Activated CD4-positive, alpha-beta T cell treated with anti-CD3 and anti-CD28 coated beads for 24 hours (primary cell): ENCODE measurements around the gene FUT1.
A peak's percentile ranks its signal among the peaks of the same experiment; 100 is the strongest.

ENCODE experiments used
- DNase-seq, 2 donors: peaks; one replicate each; pipeline ENCODE4 v3.0.0-alpha.2; 2020; ENCODE audit warnings: low read depth in 2 of 2

Gene FUT1

GRCh38 chr19:48741129-48741999 is 11.1 kb downstream of the FUT1 start:
- DNase-seq, result peak in 1 of 2 donors; percentile 30

DNA sequence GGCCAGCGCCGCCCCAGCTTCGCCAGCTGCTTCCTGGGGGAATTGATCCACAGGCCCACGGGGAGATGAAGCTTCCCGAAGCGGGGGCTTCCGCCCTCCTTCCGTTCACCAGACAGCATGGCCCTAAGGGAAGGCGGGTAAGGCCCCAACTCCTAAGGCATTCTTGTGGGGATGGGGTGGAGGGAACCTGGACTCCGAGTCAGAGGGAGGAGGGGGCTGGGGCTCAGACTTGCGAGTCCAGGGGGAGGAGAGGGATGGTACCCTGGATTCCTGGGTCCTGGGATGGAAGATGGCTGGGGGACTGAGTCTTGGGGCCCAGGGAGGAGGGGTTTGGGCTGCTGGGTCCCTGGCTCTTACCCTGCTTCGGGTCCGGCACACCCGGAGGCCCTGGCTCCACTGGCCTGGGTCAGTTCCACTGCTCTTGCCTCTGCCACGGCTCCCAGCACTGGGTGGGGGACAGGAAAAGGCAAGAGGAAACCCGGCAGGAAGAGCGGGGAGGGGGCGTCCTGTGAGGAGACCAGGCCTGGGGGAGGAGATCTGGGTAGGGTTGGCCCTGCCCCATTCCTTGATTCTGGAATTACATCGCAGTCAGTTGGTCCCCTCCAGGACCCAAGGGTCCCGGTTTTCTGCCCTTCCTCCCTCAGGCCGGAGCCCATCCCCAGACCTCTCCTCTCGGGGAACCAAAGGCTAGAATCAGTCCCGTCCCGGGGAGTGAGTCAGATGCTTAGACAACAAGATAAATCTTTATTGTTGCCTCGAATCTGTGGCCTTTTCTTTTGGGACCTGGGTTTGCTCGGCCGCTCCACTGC is 12.1 kb downstream of the FUT1 start, which contains the start of gene RASIP1:
Gene RASIP1, minus strand, starts transcription at position 447 of the 809 bp plus-strand sequence. Its CDS starts 328 bp downstream, at position 119.
- DNase-seq, result no peak

GRCh38 chr19:48739404-48740163 is 12.9 kb downstream of the FUT1 start:
- DNase-seq, result no peak

DNA sequence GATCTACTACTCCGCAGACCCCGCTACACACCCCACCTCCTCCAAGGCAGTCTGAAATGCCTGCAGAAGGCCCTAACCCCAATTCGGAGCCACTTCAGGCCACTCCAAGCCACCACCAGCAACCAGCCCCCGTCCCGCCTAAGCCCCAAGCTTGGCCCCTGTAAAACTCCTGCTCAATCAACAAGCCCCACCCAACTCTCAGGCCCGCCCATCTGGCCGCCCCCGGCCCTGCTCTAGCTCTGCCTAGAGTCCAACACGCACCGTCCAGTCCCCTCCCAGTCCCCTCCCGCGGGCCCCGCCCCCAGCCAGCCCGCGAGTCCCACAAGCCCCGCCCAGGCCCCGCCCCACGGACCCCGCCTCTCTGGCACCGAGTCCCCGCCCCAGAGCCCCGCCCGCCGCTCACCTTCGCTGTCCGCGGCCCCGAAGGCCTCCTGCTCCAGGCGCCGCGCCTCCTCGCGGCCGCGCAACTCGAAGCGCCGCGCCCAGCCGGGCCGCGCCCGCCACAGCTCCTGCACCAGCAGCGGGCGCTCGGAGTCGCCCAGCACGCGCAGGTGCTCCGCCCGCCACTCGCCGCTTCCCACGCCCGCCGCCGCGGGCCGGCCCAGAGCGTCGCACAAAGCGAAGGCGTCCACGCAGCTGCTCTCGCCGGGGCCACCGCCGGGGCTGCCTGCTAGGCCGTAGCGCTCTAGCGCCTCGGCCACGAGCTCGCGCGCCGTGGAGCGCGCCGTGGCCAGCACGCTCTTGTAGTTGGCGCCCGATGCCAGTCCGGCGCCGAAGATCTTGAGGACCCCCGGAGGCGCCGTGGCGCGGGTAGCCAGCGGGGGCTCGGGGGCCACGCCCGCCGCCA is 13.7 kb downstream of the FUT1 start:
- peak; percentile 90 to 96 for DNase-seq

GRCh38 chr19:48737360-48737998 is 15.0 kb downstream of the FUT1 start:
- DNase-seq, result no peak

DNA sequence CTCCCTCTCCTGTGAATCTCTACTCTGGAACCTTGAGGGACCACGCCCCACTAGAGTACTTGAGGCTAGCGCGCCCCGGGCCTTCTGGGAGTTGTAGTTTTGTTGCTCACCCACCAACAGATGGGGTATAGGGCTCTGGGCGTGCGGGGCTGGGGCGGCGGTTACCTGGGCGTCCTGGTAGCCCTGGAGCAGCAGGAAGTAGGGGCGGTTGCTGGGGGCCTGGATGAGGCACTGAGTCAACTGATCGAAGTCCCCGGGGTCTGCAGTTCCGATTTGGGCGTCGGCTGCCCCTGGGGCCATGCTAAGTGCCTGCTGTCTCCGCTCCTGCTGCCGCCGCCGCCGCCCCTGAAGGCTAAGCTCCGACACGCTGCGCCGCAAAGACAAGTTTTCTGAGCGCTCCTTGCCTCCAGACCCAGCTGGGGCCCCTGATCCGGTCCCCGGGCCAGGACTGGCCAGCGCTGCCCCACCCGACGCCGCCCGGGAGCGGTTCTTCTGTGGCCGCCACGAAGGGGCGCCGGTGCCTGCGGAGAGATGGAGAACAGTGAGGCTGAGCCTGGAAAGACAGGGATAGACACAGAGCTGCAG is 17.3 kb downstream of the FUT1 start:
- DNase-seq, result no peak

DNA sequence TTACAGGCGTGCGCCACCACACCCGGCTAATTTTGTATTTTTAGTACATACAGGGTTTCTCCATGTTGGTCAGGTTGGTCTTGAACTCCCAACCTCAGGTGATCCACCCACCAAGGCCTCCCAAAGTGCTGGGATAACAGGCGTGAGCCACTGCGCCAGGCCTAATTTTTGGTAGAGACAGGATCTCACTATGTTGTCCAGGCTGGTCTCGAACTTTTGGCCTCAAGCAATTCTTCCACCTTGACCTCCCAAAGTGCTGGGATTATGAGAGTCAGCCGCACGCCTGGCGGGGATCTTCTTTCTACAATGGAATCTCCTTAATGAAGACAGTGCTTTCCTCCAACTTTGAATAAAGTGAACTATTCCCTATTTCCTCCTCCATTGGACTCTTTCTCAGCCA is 17.8 kb downstream of the FUT1 start:
- DNase-seq, result no peak

DNA sequence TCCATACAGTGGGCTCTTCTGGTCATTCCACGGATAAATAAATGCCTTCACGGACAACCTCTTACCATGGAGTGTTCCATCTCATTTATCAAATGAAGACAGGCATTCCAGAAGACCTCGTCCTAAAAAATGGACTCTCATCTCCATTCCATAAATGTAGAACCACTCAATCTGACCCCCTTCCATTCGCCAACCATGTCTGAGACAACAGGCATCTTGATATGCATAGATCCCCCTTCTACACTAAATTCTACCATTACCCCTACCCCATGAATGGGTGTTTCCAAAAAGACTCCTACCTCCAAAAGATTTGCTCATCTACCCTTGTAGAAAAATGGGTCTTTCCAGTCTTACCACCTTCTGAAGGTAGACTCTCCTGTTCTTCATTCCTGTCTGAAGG is 21.0 kb downstream of the FUT1 start:
- DNase-seq, result no peak

- no peak for DNase-seq
These were observed 23.4 kb downstream of the FUT1 start for GRCh38 chr19:48728911-48729664.

DNA sequence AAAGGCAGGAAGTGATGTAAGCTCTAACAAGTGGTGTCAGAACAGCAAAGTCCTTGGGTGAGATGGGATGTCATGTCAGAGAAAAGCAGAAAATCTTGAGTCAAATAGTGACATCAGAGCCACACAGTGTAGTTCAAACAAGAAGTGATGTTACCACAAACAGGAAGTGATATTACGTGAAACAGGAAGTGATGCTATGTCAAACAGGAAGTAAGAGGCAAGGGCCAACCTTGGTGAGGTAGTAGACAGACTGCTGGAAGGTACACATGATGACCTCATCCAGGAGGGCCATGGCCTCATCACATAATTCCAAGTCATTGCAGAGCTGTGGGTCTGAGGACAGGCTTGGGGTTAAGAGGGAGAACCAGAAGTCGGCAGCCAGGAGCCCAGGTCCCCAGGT is 25.9 kb downstream of the FUT1 start:
- no peak for DNase-seq

DNA sequence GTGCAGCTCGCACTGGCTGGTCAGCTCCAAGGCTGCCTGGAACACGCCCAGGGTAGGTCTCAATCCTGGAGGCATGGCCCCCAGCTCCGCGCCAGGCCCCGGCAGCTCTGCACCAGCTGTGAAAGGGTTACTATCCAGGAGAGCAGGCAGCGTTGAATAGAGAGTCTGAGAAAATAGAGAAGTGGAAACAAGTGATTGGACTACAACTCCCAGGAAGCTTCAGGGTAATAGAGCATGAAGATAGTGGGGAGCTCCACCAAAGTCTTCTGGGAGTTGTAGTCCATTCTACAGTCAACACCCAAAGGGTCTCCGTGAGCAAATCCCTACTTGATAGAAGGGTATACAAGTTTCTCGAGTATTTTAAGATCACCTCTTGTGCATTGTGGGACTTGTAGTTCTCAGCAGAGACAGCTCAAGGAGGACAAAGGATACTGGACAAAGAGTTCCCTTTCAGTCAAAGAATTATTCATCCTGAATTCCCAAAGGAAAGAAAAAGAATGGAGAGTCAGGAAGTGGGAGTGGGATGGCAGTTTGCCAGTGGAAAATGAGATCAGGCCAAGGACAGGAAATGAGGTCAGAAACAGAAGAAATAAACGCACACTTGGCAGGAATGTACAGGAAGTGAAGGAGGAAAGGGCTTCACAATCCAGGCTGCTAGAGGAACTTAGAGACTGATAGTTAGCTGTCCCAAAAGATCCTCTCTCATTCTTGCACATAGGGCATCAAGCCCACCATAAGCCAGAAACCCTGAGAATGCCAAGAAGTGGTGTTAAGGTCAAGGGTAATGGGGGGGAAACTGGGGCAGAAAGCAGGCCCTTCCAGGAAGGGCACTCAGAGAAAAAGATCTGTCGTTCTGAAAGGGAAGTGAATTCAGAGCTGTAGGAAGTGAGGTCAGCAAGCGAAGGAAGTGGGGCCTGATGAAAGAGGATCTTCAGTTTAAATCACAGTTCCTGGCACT is 27.4 kb downstream of the FUT1 start:
- no peak for DNase-seq

DNA sequence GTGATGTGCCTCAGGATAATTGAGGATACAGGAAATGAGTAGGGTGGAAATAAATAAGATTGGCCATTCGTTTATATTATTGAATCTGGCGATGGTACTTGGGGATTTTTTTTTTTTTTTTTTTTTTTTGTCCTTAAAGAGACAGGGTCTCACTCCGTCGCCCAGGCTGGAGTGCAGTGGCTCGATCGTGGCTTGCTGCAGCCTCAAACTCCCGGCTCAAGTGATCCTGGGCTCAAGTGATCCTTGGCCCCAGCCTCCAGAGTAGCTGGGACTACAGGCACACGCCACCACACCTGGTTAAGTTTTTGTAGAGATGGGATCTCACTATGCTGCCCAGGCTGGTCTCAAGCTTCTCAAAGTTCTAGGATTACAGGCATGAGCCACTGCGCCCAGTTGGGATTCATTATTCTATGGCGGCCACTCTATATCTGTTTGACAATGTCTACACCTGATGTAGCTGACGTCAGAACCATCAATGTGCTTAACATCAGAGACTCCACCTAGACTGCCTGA is 30.2 kb downstream of the FUT1 start:
- DNase-seq, result no peak

DNA sequence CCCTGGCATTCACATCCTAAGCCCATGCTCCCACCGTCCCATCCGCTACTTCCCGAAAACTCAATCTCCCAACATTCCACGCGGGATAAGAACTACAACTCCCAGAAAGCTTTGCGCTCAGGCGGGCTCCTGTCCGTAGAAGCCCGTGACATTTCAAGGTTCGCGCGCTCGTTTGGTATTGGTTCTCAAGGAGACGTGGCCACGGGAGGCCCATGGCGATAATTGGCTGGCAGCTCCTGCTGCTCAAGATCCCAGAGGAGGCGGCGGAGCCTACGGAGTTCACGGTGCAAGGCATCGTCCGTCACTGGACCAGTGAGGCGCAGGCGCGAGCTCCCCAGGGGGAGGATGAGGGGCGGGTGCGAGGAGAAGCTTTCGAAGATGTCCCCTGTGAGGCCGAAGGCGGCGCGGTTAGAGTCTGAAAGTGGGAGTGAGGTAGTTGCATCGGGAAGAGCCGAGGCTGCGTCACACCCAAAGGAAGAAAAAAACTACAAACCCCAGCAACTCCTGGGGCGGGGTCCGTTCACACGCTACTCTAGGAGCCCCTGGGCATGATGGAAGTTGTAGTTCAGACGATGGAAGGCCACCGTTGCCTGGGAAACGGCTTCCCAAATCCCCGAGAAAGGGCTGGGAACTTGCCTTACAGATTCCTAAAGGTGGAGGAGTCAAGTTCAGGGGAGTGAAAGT is 31.7 kb downstream of the FUT1 start:
- peak; percentile 86 to 88 for DNase-seq

GRCh38 chr19:48720251-48720612 is 32.2 kb downstream of the FUT1 start:
- DNase-seq, result no peak

DNA sequence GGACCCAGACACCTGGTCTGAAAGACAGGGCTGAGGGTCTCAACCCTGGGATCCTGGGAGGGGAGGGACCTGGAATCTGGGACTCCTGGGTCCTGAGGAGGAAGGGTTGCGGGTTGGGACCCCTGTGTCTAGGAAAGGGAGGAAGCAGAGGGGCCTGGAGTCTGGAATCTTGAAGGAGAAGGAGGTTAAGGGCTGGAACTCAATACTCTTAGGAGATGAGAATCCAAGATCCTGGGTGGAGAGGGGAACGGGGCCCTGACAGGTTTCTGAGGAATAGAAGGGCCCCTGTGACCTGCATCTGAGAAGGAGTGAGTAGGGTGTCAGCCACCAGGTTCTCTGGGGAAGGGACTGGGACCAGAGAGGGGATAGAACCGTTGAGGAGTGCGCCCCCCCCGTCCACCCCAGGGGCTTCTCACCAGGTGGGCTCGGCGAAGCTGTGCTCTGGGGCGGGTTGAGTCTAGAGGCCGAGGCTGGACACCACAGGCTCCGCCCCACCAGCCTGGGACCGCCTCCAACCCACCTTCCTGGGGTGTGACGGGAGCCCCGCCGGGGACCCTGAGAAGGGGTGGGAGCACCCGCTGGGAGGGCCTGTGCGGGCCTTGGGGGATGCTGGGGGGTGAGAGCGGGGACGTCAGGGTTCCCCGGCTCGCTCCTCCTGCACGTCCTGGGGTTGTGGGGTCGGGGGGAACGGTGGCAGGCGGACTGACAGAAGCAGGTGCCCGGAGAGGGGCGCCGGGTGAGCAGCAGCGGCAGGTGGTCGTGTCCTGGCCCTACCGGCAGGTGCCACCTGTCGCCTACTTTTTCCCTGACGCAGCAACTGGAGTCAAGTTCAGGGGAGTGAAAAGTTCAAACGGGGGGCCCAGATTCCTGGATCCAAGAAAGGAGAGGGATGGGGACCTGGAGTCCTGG is 32.9 kb downstream of the FUT1 start, which contains the start of gene MAMSTR:
Gene MAMSTR, minus strand, starts transcription at position 463 of the 909 bp plus-strand sequence. CDS start 694 bp downstream, outside the sequence.
- no peak for DNase-seq

DNA sequence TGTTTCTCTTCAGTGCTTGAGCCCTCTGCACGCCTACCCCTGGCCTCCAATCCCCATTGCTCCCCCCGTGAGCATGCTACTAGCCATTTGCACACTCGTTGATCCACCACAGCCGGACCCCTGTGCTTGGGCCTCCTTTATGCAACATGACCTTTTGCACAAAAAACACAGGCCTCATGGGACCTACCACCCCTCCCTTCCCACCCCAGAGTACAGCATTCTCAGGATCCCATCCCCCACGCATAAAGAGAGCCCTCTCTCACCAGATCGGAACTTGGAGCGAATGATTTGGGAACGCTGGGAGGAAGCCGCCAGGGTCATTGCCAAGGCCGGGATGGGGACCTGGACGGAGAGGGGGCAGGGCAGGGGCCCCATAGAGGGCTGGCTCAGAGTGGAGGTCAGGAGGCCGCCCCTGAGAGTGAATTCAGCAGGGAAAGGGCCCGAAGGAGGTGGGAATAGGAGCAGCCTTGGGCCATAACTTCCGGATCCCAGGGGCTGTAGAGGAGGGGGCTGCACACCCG is 33.7 kb downstream of the FUT1 start:
- no peak for DNase-seq
